Measurements from ENCODE around the gene SIK1. TPM values are rescaled to one million over a fixed set of nuclear protein-coding genes. Genes with fewer than 3 reads are reported as not detected.
"Not testable (repeated sequence)": the region's sequence is repeated elsewhere in the genome, so short reads cannot be mapped to it uniquely, and the experiment has no call there.

Gene SIK1
- total RNA-seq (2014; rRNA removed; shearing (Covaris generic)): 14.8 and 23.2 TPM in 2 replicates
- polyA plus RNA-seq (2014; cell fraction: nucleus; rRNA removed): 47.2 and 49.8 TPM in 2 replicates

GRCh38 chr21:43426404-43427241, at the start of gene SIK1:
TSS of gene SIK1 (minus strand) at chr21:43427131. CDS start at chr21:43426178, 953 bp downstream.
- DNase-seq (ENCODE audit: extremely low read depth, low read depth): not testable (repeated sequence)

GRCh38 chr21:43471597-43472242, 44.8 kb upstream of the SIK1 start:
- DNase-seq (ENCODE audit: extremely low read depth, low read depth): not testable (repeated sequence)

GRCh38 chr21:43469719-43470458, 43.0 kb upstream of the SIK1 start:
- DNase-seq (ENCODE audit: extremely low read depth, low read depth): not testable (repeated sequence)

GRCh38 chr21:43467785-43468184, 40.9 kb upstream of the SIK1 start:
- no peak for DNase-seq (ENCODE audit: extremely low read depth, low read depth)

- not testable (repeated sequence) for DNase-seq (ENCODE audit: extremely low read depth, low read depth)
These were observed 38.2 kb upstream of the SIK1 start for GRCh38 chr21:43465159-43465558.

GRCh38 chr21:43463498-43464261, 36.7 kb upstream of the SIK1 start:
- not testable (repeated sequence) for DNase-seq (ENCODE audit: extremely low read depth, low read depth)

GRCh38 chr21:43462932-43463331, 36.0 kb upstream of the SIK1 start:
- DNase-seq (ENCODE audit: extremely low read depth, low read depth): not testable (repeated sequence)

- not testable (repeated sequence) for DNase-seq (ENCODE audit: extremely low read depth, low read depth)
These were observed 33.5 kb upstream of the SIK1 start for GRCh38 chr21:43460475-43460874.

- not testable (repeated sequence) for DNase-seq (ENCODE audit: extremely low read depth, low read depth)
These were observed 32.1 kb upstream of the SIK1 start for GRCh38 chr21:43458995-43459394.

GRCh38 chr21:43456616-43457314, 29.8 kb upstream of the SIK1 start:
- DNase-seq (ENCODE audit: extremely low read depth, low read depth): not testable (repeated sequence)

- not testable (repeated sequence) for DNase-seq (ENCODE audit: extremely low read depth, low read depth)
These were observed 28.8 kb upstream of the SIK1 start for GRCh38 chr21:43455717-43456116.

GRCh38 chr21:43454176-43454575, 27.2 kb upstream of the SIK1 start:
- not testable (repeated sequence) for DNase-seq (ENCODE audit: extremely low read depth, low read depth)

- DNase-seq (ENCODE audit: extremely low read depth, low read depth): not testable (repeated sequence)
These were observed 24.9 kb upstream of the SIK1 start for GRCh38 chr21:43451850-43452249.

GRCh38 chr21:43450287-43450686, 23.4 kb upstream of the SIK1 start:
- DNase-seq (ENCODE audit: extremely low read depth, low read depth): not testable (repeated sequence)

GRCh38 chr21:43447353-43447977, 20.5 kb upstream of the SIK1 start:
- not testable (repeated sequence) for DNase-seq (ENCODE audit: extremely low read depth, low read depth)

GRCh38 chr21:43446277-43446932, 19.5 kb upstream of the SIK1 start:
- DNase-seq (ENCODE audit: extremely low read depth, low read depth): not testable (repeated sequence)

GRCh38 chr21:43444524-43444923, 17.6 kb upstream of the SIK1 start:
- DNase-seq (ENCODE audit: extremely low read depth, low read depth): not testable (repeated sequence)

- DNase-seq (ENCODE audit: extremely low read depth, low read depth): not testable (repeated sequence)
These were observed 15.6 kb upstream of the SIK1 start for GRCh38 chr21:43442571-43442970.
